Activated naive CD4-positive, alpha-beta T cell treated with Interleukin-2 at 50 U/mL for 16 hours (primary cell): ENCODE data around the gene ATP13A2.

Source experiments
- DNase-seq: peaks from one replicate; pipeline ENCODE4 v3.0.0-alpha.2; 2020

Gene ATP13A2

DNA sequence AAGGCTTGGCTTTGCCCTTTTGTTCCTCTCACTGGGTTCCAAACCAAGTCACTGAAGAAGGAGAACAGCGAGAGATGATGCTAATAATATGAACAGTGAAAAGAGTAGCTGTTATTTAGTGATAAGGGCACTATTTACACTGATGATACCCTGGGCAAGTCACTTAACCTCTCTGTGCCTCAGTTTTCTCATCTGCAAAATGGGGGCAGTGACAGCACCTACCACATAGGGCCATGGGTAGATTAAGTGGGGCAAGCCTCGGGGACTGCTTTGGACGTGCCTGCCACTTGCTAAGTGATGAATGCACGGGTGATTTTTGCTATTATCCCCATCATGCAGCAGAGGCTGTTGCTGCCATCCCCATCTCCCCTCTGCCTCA is 9.2 kb downstream of the ATP13A2 start:
- DNase-seq = no peak

DNA sequence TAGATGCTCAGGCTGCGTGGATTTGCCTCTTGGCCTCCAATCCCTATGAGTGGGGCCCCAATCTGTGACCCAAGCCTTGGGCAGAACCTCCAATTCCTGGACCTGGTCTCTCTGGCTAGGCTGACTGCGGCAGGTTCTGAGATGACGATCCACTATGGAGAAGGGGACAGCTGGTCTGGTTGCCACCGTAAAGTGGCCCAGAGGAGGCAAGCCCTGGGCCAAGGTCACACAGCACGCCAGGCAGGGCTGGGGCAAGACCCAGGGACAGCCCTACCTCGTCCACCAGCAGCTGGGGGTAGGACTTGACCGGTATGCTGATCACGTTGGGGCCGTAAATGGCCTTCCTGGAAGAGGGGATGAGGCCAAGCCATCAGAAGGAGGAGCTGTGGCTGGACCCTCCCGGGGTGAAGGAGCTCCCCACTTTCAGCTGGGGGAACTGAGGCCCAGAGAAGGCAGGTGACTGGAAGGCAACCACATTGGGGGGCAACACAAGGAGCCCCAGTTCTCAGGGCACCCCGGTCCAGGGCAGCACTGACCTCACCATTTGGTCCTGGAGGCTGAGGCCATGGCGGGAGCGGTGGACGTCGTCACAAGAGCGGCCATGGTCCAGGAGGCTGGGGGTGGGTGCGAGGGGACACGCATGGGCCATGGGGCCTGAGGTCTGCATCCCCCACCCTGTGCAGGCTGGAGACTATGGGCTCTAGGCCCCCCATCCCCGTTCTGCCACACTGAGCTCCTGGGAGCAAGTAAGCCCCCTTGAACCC is 9.8 kb downstream of the ATP13A2 start:
- no peak for DNase-seq

DNA sequence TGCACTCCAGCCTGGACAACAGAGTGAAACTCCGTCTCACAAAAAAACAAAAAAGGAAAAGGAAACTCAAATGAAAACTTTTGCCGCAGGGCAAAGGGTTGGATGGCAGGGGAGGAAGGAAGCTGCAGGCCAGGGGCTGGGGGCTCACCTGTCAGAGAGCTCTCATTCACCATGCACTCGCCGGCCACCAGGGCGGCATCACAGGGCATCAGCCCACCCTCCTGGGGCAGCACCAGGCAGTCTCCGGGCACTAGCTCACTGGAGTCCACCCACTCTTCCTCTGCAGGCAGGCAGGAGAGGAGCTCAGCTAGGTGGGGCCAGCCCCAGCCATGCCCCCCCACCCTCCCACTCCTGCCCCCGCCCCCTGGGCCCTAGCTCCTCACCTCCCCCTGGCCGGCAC is 11.9 kb downstream of the ATP13A2 start:
- DNase-seq = no peak

DNA sequence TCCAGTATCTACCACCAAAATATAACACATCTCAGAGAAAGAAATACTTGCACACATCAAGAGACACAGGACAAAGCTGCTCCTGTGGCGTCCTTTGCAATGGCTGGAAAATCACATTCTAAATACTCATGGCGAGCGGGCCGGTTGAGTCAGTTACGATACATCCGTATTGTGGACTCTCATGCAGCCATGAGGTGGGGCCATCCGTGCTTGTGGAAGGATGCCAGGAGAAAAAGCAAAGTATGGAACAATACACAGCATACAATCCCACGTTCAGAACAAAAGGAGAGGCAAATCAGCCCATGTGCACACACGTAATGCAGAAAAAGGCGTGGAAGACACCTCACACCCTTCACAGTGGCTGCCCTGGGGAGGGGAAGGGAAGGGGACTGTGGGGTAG is 13.1 kb downstream of the ATP13A2 start:
- DNase-seq = no peak

DNA sequence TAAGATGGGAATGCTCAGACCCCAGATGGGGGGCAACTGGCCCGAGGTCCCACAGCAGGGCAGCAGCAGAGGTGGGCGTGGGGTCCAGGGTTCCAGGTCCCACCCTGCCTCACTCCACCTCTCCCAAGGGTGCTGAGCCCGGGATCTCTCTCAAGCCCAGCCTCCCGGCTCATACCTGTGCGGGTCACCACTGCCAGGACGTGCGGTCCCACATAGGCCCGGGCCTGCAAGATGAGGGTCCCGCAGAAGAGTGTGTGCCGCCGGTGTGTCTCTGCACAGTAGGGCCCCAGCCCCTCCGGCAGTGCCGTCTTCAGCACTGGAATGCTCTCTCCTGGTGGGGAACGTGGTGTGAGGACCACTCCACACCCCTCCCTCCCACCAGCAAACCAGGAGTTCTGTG is 14.9 kb downstream of the ATP13A2 start:
- no peak for DNase-seq

DNA sequence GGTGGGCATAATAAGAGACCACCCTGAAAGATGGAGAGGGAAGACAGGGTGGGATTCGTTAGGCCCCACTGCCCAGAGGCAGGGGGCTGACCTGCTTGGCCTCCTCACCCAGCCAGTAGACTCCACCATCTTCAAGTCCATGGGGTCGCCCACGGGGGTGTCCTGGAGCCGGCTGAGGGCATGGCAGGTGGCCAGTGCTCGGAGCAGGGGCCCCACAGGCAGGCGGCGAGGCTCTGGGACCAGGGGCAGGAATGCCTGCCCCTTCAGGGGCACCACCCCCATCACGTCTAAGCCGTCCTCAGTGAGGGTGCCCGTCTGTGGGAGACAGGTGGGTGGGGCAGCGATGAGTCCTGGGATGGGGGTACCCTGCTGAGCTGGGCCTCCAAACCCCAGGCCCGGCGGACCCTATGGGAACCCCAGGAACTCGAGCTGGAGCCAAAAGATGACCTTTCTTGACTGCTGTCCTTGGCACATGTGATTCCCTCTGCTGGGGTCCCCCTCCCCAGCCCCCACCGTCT is 18.1 kb downstream of the ATP13A2 start:
- DNase-seq = no peak

DNA sequence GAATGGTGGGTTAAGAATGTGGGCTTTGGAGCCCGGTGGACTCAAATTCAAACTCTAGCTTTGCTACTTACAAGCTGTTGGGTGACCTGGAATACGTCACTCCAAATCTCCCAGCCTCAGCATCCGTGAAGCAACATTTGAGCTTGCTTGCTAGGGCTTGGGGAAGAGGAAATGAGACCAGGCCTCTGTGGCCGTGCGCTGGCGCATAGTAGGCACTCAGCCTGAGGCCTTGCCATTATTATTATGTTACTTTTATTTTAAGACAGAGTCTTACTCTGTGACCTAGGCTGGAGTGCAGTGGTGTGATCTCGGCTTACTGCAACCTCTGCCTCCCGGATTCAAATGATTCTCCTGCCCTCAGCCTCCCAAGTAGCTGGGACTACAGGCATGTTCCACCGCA is 19.1 kb downstream of the ATP13A2 start:
- no peak for DNase-seq

DNA sequence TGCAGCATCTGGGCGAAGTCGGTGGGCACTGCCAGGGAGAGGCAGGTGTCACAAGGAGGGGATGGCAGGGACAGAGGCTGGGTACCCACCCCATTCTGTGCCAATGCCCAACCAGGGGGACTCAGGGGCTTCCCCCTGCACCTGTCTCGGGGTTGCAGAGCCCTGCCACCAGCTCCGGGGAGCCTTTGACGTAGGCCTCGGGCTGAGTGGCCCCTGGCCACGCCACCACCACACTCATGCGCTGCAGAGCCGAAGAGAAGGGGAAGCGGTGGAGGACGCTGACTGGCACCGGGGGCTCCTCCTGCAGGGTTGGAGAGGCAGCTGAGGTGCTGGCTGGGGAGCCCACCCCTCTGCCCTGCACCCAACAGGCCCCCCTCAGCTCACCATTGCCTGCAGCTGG is 19.6 kb downstream of the ATP13A2 start:
- DNase-seq = no peak

DNA sequence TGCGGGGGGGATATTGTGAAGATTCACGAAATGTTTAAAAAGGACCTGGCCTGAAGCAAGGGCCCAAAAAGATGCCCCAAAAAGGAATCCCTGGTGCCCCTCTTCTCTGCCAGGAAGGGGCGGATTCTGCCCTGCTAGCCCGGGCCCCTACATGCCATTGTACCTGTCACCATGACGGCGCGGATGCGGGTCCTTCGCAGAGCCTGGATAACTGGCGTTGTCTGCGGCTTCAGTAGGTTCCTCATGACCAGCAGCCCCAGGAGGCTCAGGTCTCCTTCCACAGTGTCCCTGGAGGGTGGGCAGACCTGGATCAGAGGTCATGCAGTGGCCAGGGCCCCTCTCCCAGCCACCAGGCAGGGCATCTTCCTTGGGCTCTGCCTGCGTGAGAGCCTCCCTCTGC is 20.2 kb downstream of the ATP13A2 start:
- no peak for DNase-seq

DNA sequence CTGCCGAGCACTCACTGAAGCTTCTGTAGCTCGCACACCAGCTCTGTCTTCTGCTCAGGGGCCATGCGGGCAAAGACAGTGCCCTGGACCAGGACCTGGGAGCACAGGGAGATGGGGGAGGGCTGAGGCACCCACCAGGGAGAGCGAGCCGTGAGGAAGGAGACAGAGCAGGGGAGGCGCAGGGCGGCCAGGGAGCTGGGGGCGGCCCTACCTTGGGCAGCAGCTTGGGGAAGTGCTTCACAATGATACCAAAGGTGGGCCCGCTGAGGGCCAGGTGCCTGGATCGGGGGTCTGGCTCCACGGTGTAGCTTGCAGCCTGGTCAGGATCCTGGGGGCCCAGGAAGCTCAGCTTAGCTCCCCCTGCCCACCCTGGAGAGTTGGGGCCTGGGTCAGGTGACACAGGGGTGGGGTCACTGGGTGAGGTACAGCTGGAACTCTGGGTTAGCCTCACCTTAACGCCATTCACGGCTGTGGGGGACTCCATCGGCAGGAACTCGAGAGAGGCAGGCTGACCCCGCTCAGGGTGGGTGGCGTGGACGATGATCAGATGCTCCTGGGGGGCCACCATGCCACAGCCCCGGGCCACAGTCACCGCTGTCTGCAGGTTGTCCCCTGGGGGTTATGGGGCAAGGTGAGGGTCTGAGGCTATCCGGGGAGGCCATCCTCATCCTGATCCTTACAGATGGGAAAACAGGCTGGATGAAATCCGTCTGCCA is 21.9 kb downstream of the ATP13A2 start:
- no peak for DNase-seq

DNA sequence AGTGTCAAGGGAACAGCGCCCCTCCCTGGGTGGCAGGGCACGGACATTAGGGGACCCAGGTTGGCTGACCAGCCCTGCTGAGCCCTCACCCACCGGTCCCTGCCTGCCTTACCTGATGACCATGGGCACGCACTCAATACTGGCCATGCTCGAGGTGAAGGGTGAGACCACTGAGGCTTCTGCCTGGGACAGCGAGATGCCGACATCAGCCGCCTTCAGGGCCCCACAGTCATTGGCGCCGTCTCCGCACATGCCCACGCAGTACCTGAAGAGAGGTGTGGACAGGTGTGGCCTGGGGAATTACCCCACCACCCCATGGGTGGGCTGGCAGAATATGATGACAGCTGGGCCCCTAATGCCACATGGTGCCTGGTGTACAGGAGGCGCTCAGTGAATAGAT is 23.5 kb downstream of the ATP13A2 start:
- DNase-seq = no peak

DNA sequence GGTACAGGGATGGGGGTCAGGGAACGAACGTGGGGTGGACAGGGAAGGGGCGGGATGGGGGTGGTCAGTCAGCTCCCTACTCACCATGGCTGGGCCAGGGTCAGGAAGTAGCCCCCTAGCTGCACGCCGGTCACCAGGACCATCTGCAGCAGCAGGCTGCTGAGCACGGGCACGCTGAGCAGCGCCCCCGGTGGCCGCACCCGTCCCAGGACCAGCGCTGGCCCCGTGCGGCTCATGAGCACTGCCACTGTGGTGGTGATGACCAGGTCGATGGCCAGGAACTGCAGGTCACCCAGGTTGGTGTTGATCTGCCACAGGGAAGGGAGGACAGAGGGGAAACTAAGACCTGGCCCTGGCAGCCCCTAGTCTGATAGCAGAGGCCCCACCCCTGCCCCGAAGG is 24.8 kb downstream of the ATP13A2 start:
- DNase-seq = no peak

DNA sequence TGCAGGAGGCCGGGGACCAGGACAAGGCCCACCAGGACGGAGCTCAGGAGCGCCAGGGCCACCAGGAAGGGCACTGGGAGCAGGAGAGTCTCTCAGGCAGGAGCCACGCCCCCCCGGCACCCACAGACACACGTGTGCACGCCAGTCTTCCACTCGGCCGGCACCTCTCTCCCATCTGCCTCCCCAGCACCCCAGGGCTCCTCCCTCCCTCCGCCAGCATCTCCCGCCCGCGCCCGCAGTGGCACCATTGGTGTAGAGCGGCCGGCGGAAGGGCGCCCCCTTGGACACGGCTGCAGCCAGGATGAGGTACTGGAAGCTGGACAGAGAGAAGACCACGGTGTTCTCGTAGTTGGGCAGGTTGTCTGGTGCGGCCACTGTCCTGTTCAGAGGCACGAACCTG is 25.2 kb downstream of the ATP13A2 start:
- no peak for DNase-seq

DNA sequence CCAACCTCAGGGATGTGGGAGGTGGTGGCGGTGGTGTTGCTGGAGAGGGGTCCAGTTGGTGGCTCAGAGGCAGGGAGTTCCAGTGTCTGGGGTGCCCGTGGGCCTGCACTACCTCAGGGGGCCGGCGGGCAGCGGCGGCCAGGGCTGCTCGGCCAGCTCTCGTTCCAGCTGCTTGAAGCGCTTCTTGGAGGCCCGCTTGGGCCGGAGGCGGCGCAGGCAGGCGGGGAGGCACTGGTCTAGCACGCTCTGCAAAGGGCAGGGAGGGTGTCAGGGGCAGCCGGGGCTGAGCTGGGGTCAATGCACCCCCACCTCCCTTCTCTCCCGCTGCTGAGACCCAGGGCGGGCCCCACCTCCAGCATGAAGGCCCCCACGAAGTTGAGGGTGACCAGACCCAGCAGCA is 25.6 kb downstream of the ATP13A2 start:
- no peak for DNase-seq

DNA sequence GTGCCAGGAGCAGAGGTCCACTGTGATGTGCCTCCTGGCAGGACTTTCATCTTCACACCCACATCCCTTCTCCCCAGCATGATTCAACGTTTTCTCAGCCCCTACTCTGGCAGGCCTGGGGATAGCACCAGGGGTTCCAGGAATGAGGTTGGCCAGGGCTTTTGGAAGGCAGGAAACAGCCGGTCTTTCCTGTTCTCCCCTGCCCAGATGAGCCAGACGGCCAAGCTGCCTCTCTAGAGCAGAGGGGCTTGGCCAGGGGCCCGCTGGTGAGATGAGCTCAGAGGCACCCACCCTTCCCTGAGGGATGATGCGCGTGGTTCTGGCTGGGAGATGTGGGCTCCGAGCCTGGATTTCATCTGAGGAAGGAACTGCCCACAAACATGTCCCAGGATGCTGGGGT is 27.0 kb downstream of the ATP13A2 start:
- no peak for DNase-seq

DNA sequence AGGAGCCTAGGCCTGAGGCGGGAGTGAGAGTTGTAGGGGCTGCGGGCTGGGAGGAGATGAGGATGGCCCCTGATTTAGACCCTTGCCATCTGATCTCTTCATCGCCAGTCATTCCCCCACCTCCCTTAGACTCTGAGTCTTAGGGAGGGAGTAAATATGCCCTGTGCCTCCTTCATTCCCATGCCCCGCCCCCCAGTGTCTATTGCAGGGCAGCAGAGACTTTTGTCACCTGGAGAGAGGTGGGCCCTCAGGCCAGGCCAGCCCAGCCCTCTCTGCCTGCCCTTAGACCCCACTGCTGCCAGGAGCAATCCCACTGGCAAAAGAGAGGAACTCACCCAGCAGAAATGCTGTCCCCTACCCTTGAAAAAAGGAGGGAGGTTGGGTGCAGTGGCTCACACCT is 28.1 kb downstream of the ATP13A2 start:
- no peak for DNase-seq

DNA sequence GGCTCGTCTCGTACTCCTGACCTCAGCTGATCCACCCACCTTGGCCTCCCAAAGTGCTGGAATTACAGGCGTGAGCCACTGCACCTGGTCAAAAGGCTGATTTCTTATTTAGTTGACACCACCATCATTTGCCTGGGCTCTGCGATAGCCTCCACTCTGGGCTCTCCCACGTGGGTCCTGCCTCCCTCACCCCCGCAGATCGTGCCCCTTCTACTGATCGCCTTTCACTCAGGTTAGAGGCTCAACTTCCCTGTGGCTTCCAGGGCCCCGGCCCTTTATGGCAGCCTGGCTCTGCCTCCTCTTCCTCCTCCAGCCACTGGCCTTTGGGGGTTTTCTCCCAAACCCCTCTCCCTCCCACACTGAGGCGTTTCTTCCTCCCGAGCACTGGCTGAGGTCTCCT is 28.8 kb downstream of the ATP13A2 start:
- no peak for DNase-seq

DNA sequence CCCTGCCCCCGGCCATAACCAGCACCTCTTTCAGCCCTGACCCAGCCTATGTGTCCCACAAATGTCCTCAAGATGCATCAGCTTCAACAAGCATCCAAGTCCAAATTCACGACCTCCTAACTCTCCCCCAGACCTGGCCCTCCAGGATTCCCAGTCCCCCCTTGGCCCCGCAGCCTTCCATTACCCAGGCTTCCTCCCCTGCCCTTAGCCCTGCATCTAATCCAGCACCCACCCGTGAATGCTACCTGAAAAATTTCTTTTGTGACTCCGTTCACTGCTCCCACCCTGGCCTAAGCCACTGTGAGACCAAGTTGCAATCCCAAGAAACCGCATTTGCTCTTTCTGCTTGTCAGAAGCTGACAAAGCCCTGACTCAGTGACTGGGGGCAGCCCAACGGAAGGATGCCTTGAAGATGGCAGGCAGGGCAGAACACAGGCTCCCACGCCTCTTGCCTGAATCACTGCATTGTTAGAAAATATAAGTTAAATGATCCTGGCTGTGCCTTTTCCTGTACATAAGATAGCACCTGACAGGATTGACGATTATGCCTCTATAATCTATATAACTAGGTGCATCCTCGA is 30.4 kb downstream of the ATP13A2 start:
- DNase-seq = no peak

DNA sequence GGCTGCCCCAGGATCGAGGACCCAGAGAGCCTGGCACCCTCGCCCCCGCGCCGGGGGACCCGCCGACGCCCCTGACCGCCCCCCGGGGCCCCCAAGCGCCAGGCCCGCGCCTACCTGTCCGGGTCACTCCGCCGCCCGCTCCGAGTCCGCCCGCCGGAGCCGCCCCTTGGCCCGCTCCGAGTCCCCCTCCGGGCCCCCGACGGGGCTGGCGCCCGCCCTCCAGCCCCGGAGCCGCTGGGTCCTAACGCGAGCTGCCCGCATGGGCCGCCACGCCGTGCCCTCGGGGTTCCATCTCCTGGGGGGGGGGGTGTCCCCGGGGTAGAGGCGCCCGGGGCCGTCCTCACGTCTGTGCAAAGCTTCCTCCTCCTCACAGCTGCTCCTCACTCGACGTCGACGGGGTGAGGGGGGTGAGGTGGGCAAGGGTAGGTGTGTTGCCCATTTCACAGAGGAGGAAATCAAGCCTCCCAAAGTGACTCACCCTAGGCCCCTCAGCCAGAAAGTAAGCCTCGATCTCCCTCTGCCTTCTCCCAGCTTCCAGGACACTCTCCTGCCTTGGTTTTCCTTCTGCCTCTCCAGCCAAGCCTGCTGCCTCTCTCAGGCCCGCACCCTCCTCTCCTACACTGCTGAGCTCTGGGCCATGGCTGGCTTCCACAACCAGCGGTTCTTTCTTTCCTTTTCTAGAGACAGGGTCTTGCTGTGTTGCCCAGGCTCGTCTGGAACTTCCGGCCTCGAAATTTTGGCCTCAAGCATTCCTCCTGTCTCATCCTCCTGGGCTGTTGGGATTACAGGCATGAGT is 31.1 kb downstream of the ATP13A2 start, which contains the start of gene MFAP2:
Gene MFAP2 (minus strand): TSS at position 148 of the 796 bp plus-strand sequence. CDS start 2,347 bp downstream, outside the sequence.
- peak; percentile 9 for DNase-seq

DNA sequence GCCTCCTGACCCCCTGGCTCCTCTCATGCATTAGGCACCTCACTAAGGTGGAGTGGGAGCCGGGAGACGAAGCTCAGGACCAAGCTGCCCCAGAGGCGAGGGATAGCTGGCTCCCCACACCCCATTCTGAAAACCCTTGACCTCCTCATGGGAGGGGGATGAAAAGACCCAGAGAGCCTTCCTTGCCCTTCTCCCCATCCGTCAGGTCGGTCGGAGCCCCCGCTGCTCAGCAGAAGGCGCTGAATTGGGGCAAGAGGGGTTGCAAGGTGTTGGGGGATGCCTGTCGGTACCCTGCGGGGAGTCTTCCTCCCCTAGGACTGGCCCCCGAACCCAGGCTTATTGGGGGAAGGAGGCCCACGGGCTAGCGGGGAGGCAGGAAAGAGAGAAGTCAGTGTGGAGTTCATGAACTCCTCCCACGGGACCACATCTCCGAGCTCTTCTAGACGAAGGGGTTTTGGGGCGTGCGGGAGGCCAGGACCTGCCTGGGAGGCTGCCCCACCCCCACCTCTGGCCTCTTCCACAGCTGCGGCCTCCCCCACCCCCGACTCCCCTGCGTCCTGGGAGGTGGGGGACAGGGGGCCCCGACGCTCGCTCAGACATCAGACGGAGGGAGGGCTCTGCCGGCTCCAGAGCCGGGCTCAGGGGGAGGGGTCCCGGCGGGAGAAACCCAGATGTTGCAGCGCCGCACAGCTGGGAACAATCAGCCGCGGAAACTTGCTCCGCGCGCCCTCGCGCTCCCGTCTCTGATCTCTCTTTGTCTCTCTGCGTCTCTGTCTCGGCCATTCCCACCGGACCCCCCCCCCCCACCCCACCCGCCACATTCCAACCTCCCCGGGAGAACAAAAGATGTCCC is 32.0 kb downstream of the ATP13A2 start:
- no peak for DNase-seq

DNA sequence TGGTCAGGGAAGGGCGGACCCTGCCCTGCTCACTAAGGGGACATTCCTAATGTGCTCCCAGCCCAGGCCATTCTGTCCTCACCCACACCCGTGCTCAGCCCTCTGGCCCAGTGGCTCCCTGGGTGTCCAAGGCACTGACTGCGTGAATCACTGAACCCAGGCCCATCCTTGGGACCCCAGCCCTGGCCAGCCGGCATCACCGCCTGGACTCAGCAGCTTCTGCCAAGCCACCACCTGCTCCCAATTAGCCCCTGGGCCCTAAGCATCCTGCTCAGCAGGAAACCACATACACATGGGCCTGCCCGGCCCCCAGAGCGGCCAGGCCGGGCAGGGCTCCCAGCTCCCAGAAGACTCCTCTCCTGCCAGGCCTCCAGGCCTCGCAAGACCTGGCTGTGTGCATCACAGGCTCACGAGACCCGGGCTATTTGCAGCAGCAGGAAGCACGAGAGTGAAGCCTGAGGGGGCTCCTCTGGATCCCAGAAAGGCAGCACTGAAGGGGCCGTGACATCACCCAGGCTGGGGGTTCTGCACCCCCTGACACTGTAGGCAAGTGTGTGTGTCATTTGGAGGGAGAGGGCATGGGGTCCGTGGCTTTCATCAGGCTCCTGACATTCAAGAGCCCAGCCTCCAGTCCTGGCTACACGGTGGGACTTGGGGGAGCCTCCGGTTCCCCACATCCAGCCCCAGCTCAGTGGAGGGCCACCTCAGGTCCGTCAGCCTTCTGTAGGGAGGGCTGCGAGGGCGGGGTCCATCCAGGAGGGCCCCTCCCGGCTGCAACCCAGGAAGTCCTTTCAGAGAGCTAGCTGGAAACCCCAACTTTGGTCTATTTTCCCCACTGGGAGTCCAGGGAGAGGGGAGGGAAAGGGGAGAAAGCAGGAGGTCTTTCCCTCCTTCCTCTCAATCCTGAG is 32.9 kb downstream of the ATP13A2 start:
- no peak for DNase-seq
